ENCODE measurements around the gene ANTXRL.

DNA sequence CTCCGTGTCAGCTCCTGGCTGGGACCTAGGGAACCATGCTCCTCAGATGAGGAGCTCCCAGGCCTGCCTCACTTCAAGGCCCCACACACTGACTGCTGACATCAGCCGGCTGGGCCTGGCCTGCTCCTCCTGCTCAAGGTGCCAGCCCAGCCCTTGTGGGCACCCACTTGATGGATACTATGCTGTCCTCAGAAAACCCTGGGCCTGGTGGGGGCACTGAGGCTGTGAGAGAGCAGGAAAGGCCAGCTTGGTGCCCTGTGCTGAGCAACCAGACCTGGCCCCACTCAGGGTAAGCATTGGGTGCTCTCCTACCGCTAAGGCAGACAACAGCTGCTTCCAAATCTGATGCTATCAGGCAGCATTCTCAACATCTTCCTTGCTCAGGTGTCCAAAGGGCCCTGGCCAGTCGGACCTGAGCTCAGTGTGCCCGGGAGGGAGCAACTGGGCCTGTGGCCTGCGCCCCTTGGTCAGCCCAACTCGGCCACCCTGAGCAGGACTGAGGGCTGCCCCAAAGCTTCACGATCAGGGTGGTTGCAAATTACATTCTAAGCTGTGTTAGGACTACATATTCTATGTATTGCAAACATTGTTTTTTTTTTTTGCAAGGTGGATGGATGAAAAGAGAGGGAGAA is 21.9 kb upstream of the ANTXRL start:
- TF ChIP-seq POLR2A (IDR thresholded peaks at IDR 0.05; ENCODE audit: extremely low read depth, insufficient read length), result no peak
- TF ChIP-seq, protein P1, sequence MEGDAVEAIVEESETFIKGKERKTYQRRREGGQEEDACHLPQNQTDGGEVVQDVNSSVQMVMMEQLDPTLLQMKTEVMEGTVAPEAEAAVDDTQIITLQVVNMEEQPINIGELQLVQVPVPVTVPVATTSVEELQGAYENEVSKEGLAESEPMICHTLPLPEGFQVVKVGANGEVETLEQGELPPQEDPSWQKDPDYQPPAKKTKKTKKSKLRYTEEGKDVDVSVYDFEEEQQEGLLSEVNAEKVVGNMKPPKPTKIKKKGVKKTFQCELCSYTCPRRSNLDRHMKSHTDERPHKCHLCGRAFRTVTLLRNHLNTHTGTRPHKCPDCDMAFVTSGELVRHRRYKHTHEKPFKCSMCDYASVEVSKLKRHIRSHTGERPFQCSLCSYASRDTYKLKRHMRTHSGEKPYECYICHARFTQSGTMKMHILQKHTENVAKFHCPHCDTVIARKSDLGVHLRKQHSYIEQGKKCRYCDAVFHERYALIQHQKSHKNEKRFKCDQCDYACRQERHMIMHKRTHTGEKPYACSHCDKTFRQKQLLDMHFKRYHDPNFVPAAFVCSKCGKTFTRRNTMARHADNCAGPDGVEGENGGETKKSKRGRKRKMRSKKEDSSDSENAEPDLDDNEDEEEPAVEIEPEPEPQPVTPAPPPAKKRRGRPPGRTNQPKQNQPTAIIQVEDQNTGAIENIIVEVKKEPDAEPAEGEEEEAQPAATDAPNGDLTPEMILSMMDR (IDR thresholded peaks at IDR 0.05; ENCODE audit: low read depth, low read length), result no peak

Data from NB4 (cell line).